ENCODE data around the gene TANGO6.

Gene TANGO6

DNA sequence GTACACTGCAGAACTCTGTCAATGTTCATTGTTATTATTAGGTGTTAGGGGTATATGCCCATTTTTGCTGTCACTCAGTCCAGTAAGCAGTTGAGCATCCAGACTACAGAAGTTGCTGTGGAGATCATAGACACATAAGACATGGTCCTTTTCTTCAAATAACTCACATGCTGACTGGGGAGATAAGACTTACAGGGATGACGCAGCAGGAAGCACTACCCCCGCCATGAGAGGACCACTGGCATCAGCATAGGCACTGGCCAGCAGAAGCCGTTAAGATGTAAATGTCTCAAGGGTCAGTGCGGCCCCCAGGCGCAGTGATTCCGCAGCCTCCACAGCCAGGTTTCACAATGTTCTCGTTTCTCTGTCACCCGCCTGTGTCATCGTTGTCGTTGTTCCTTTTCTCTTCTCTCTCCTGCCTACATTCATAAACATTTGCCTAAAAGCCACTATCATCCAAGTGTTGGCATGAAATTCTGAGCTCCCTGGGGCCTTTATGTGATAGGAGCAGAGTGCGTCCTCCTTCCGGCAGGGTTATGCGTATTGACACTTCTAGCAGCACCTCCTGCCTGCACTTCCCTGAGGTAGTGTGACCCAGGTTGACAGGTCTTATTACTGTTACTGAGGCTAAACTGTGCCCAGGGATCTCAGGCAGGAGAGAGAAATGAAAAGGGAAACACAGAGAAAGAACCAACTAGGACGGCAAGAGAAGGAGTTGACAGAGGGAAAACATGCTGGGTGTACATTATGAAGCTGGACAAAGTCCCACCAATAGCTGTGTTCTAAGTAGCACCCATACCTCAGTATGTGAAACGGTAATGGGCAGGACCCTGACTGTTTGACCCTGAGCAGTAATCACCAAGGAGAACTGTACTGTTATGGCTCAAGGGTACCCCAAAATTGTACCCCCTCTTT, 17.9 kb downstream of the TANGO6 start:
- in situ Hi-C loops (cut with HindIII; ENCODE audit: low sequenced_read_pairs): no loop called here

DNA sequence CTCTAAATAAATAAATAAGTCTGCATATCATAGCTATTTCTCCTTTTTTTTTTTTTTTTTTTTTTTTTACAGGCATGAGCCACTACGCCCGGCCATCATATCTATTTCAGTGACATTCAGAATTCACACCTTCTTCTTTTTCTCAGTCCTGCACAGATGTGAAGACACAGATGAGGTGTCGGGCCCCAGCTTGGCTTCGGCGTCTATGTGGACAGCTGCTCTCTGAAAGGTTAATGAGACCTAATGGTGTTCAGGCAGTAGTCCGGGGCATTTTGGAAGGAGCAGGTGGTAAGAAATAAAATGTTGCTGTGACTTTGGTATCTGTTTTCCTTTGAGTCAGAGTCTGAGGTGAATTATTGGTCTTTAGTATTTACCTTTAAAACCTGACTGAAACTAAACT, 23.6 kb downstream of the TANGO6 start:
- in situ Hi-C loops (cut with HindIII; ENCODE audit: low sequenced_read_pairs): no loop called here

DNA sequence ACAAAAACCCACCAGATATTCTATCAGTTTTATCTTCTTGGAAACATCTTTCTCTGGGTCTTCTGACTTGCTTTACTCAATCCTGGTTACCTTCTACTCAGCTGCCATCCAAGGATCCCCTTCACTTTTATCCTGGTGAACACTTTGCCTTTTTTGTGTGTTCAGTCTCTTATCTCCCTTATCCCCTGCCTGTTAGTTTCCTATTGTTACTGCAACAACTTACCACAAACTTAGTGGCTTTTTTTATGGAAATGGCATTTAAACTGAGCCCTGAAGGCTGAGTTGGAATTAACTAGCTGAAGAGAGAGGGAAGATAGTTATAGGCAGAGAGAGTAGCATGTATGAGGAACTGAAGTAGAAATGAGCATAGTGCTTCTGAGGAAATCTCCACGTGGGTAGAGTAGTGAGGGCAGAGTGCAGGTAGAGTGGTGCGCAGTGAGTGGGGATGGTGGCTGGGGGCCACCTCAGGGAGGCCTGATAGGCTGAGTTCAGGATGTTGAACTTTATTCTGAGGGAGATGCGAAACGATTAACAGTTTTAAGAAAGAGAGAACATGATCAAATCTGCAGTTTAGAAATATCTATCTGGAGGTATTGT, 26.3 kb downstream of the TANGO6 start:
- in situ Hi-C loops (cut with HindIII; ENCODE audit: low sequenced_read_pairs): no loop called here

- in situ Hi-C loops (cut with HindIII; ENCODE audit: low sequenced_read_pairs): no loop called here
Observed at GRCh38 chr16:68873635-68874471, 30.5 kb downstream of the TANGO6 start.

DNA sequence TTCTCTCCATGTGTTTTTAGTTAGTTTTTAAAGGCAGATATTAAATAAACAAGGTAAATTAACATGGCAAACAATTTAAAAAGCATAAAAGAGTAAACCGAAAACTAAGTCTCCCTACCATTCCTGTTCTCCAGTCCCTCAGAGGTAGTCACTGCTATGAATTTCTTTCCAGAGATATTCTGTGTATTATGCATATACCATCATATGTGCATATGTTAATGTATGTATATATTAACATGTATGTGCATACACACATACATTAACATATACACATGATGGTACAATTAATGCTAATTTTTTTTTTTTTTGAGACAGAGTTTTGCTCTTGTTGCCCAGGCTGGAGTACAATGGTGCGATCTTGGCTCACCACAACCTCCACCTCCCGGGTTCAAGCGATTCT, 32.5 kb downstream of the TANGO6 start:
- in situ Hi-C loops (cut with HindIII; ENCODE audit: low sequenced_read_pairs): no loop called here

DNA sequence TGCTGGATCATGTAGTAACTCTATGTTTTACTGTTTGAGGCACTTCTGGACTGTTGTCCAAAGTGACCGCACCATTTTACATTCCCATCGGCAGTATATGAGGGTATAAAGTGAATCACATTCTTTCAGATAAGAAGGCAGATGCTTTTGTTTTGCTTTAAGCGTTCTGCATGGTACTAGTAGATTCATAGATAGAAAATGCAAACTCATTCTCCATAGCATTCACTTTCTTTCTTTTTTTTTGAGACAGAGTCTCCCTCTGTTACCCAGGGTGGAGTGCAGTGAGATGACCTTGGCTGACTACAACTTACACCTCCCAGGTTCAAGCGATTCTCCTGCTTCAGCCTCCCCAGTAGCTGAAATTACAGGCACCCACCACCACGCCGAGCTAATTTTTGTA, 40.4 kb downstream of the TANGO6 start:
- in situ Hi-C loops (cut with HindIII; ENCODE audit: low sequenced_read_pairs): no loop called here

DNA sequence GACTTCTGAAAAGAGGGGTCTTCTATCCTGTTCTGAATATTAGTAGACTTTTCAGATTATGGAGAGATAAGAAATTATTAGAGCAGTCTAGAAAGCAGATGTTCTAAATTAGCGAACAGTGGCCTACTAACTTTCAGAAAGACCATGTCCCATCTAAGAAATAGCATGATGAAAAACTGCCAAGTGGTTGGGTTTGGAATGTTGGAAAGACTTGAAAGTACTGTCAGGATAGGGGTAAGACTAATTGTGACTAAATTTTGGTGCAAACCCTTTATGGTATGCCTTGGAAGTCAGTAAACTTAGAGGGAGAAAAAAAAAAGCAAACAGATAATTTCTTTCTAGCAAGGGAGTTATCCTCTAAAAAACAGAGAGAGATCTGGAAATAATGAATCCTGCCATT, 41.1 kb downstream of the TANGO6 start:
- in situ Hi-C loops (cut with HindIII; ENCODE audit: low sequenced_read_pairs): no loop called here

- in situ Hi-C loops (cut with HindIII; ENCODE audit: low sequenced_read_pairs): no loop called here
Observed at GRCh38 chr16:68884861-68885720, 41.8 kb downstream of the TANGO6 start.

- in situ Hi-C loops (cut with HindIII; ENCODE audit: low sequenced_read_pairs): no loop called here
Observed at GRCh38 chr16:68887107-68887506, 43.8 kb downstream of the TANGO6 start.

DNA sequence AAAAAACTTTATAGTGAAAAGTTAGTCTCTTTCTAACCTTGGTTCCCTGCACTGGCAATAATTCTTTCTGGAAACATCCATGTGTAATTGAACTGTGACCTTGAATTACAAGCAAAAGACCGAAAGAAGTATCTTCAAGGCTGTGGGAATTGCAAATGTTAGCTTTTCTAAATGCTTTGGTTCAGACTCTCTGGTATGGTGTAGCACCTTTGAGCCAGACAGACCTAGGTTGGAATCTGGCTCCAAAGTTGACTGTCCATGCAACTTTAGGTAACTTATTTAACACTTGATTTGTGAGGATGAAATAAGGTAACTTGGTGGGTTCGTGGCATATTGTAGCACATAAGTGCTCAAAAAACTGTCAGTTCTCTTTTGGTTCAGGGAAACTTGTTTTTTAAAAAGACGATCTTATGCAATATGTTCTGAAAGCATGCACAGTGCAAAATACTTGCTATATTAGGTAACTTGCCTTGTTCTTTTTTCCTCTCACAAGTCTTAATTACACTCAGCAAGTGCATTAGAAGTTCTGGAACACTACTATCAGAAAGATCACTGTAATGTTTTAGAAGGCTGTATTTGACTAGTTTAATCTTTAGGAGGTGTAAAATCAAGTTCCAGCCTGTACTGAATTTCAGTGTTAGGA, 46.3 kb downstream of the TANGO6 start:
- in situ Hi-C loops (cut with HindIII; ENCODE audit: low sequenced_read_pairs): no loop called here

DNA sequence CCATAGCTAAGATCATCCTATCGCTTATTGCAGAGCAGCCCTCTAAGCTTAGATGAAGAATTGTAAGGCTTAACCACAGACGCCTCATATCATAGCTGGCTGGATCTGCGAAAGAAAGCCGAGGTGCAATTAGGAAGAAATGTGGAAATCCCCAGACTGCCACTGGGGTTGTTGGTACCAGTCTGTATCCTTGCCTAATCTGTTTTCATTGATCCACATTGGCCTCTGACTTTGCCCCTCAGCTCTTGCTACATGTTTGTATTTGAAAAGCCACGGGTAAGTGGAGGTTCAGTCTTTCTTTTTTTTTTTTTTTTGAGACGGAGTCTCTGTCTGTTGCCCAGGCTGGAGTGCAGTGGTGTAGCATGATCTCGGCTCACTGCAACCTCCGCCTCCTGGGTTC, 48.9 kb downstream of the TANGO6 start:
- in situ Hi-C loops (cut with HindIII; ENCODE audit: low sequenced_read_pairs): no loop called here

DNA sequence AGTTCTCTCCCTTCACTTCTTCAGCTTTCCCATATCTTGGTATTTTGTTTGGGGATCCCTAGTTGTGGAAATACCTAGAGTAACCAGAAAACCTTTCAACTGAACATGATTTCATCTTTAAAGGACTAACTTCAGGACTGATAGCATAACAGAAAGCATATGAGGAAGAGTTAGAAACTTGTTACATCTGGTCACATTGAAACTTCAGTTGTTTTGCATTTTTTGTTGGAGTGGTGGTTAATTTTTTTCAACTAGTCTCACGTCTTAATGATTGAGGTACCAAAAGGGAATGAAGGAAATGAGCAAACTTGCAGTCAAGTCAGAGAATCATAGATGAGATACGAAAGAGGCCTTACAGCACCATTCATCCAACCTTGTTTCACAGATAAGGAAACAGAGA, 49.6 kb downstream of the TANGO6 start:
- in situ Hi-C loops (cut with HindIII; ENCODE audit: low sequenced_read_pairs): no loop called here

- in situ Hi-C loops (cut with HindIII; ENCODE audit: low sequenced_read_pairs): no loop called here
Observed at GRCh38 chr16:68893710-68894705, 50.7 kb downstream of the TANGO6 start.

DNA sequence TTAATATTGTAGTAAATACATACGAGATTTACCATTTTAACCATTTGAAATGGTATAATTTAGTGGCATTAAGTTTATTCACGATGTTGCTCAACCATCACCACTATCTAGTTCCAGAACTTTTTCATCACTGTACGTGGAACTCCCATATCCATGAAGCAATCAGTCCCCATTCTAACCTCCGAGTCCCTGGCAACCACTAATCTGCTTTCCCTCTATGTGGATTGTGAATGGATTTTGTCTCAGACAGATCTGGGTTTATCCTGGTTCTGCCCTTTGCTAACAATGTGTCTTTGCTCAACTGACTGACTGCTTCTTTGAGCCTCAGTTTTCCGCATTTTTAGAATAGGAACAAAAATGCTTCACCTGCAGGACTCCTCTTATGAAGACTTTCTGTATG, 51.4 kb downstream of the TANGO6 start:
- in situ Hi-C loops (cut with HindIII; ENCODE audit: low sequenced_read_pairs): no loop called here

DNA sequence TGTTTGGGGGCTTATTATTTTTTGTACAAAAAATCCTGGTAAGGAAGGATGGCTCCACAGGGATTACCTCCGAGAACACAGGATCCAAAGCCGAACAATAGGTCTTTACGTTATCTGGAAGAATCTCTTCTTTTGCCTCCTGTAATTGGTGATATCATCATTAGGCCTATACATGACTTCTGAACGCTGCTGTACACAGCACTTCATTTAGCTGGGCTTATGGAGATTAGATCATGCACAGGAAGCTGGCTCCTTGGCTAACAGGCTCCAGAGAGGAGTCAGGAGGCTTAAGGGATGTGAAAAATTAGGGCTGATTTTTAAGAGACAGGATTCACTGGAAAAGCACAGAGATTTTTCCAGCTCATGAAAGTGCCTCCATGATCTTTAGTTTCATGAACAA, 54.7 kb downstream of the TANGO6 start:
- in situ Hi-C loops (cut with HindIII; ENCODE audit: low sequenced_read_pairs): no loop called here

DNA sequence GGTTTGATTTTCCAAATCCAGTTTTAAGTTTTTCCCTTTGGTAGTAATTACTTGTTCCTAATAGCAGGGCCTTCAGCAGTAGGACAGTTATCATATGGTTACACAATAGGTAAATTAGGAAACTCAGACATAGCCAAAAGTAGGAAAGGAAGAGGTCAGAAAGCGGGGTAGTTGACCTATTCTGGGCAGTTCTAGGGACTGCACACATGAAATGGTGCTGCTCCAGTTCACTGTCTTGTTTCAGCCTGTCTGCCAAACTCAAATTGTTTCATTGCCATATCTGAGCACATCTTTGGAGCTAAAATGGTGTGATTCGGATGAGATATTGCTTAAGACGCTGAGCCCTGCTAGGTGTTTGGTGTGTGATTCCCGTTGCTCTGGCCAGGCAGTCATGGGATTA, 56.7 kb downstream of the TANGO6 start:
- in situ Hi-C loops (cut with HindIII; ENCODE audit: low sequenced_read_pairs): no loop called here

DNA sequence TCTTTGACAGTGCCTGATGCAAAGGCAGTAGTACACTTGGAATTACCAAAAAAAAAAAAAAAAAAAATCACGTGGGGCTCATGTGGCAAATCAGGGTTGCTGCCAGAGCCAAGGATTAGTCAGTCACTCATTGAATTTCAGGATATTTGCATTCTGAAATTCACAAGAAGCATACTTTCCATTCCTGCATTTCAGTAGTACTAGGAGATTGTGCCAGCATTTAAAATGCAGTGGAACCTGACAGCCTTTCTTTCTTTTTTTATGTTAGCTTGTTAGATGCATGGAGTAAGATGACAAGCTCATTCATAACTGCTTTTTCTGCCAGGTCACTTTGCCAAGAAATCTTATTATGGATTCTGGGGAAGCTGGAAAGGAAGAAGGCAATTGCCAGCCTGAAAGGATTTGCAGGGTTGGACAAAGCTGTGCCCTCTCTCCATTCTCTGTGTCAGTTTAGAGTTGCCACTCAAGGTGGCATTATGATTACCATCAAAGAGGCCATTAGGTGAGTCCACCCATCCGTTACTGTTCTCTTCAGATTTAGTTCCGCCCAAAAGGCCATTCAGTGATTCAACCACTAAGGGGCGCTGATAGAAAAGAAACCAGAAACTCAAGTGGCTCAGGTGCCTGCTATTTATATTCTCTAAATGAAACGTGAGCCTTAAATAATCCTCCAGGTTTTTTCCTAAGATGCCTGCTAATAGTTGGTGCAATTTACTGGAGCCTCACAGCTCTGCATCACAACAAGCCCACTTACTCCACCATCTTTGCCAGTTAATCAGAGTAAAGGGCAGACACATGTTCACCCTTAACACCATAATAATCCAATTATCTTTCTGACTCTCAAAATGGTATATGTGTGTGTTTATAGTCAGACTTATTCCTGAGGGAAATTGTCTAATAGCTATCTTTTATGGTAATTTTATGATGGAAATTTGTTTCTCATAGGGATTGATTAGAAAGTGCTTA, 59.0 kb downstream of the TANGO6 start:
- in situ Hi-C loops (cut with HindIII; ENCODE audit: low sequenced_read_pairs): no loop called here

GRCh38 chr16:68902969-68903345, 59.6 kb downstream of the TANGO6 start:
- in situ Hi-C loops (cut with HindIII; ENCODE audit: low sequenced_read_pairs): no loop called here
